NK-92 (cell line): ENCODE results near the gene ABHD12.
"Not testable (repeated sequence)": the region's sequence is repeated elsewhere in the genome, so short reads cannot be mapped to it uniquely, and the experiment has no call there.

Experiments used
- DNase-seq: peaks from one replicate; lab custom pipeline; 2025; ENCODE audit not compliant: unreplicated experiment; lab: John Stamatoyannopoulos, UW

ABHD12 gene

GRCh38 chr20:25323496-25324246 is 67.0 kb downstream of the ABHD12 start:
- DNase-seq: no peak

GRCh38 chr20:25321991-25322390 is 68.6 kb downstream of the ABHD12 start:
- no peak for DNase-seq

- no peak for DNase-seq
These were observed 69.3 kb downstream of the ABHD12 start for GRCh38 chr20:25321262-25321831.

GRCh38 chr20:25320035-25320800 is 70.4 kb downstream of the ABHD12 start:
- no peak for DNase-seq

DNA sequence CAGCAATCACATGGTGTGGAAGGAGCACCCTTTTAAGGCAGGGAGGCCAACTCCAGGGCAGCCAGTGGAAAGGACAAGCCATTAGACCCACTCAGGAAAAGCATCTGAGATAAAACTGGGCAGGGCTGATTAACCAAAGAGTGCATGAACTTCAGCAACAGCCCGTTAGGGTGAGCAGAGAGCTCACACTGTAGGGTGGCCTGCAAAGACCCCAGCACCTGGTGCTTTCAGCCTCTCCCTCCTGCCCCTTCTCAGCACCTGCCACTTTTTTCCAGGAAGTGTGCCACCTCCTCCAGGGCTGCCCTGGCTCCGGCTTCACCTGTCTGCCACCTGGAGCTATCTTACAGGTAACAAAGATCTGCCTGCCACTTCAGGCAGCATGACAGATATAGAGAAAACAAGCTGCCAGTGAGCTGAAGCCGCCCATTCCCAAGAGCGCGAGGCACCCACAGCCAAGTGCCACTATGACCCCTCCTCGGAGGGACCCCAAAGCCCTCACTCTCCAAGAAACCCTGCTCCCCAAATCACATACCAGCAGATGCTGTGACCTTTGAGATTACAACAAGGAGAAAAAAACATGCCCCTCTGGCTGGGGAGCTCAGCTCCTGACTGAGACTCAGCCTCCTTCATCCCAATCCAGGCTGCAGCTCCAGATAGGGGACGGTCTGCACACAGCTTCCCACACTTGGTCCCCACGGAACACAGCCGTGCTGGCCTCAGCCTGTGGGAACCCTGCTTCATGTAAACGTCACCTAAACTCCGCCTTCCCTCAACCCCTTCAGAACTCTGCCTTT is 71.2 kb downstream of the ABHD12 start:
- DNase-seq: no peak

GRCh38 chr20:25318471-25319240 is 72.0 kb downstream of the ABHD12 start:
- DNase-seq: no peak

GRCh38 chr20:25317351-25318075 is 73.1 kb downstream of the ABHD12 start:
- no peak for DNase-seq

- DNase-seq: no peak
These were observed 74.0 kb downstream of the ABHD12 start for GRCh38 chr20:25316506-25317190.

DNA sequence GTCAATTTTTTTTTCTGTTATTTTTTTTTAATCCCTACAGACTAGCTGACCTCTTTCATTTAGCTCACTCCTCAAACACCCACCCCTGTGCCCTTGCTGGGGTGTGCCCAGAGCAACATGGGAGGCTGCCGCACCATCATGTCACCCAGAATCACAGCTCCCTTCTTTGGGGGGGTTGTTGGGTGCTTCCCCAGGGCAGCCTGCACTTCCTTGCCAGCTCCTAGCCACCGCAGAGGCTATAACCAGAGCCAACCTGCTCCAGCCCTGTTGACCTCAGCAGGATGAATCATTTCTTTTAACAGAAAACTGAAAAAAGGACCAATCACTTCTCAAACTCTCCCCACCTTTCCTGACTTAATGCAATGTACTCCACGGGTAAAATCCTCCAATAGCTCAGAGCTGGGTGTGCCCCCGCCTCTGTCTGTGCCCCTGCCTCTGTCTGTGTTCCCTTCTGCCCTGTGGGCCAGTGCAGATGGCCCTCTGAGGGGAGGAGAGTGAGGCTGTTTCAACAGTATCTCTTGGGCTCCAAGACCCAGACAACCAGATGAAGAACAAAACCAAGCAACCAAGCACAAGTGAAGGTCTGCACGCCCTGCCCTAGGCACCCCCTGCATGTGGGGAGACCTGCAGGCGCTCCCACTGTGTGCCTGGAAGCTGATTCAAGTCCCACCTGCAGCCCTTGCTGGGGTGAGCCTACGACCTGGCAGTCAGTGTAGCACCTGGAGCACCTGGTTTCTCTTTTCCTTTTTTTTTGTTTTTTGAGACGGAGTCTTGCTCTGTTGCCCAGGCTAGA is 75.0 kb downstream of the ABHD12 start:
- DNase-seq: no peak

- no peak for DNase-seq
These were observed 75.9 kb downstream of the ABHD12 start for GRCh38 chr20:25314497-25315417.

GRCh38 chr20:25313593-25313992 is 77.0 kb downstream of the ABHD12 start:
- DNase-seq: no peak

GRCh38 chr20:25312716-25313115 is 77.9 kb downstream of the ABHD12 start:
- not testable (repeated sequence) for DNase-seq

GRCh38 chr20:25310921-25311728 is 79.5 kb downstream of the ABHD12 start:
- DNase-seq: no peak

DNA sequence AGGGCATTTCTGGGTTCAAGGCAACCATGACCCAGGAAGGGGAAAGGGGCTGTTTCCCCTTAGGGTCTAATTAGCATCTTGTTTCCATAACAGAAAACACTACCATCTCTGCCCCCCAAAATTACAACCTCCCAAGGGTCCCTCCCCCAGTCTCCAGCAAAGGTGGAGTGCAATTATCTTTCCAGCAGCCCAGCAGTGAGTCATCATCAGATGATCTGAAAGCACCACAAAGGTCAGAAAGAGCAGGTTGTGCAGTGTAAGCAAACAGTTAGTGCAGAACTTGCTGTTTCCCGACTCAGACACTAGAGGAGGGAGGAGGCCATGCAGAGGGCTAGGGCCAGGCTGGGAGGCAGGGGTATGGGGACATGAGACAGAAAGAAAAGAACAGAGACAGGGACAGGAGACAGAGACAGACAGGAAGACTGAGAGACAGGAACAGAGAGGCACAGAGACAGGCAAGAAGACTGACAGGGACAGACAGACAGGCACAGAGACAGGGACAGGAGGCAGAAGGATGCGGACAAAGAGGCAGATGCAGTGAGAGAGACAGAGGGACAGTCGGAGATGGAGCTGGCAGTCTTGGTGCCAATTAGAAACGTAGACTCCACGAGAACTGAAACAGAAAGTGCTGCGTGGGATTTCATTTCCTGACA is 80.2 kb downstream of the ABHD12 start:
- DNase-seq: no peak

GRCh38 chr20:25309395-25310267 is 81.0 kb downstream of the ABHD12 start:
- no peak for DNase-seq
